ENCODE data around the gene LRRFIP2. TPM values are rescaled to one million over a fixed set of nuclear protein-coding genes. Genes with fewer than 3 reads are reported as not detected.
"Not testable (repeated sequence)": the region's sequence is repeated elsewhere in the genome, so short reads cannot be mapped to it uniquely, and the experiment has no call there.

The LRRFIP2 gene
- total RNA-seq, 2 experiments from 2014 or later, result 25.9 to 30.7 TPM

GRCh38 chr3:37161351-37161750, 13.0 kb downstream of the LRRFIP2 start:
- Mint-ChIP-seq H3K27ac (no peak overlapping the region), H3K4me3 (no peak overlapping the region), H3K4me1 (ENCODE audit: low read depth) (peaks cover 31% of the 10 kb centered on the region), H3K27me3 (no peaks in the 10 kb centered on the region), H3K9me3 (no peaks in the 10 kb centered on the region), H3K36me3 (peaks cover 22% of the 10 kb centered on the region)
- POLR2A ChIA-PET, result no interaction called here
- DNase-seq, result no peak
- intact Hi-C loops (cut with micrococcal nuclease), result loop anchor here (5.0 kb wide), 1 partner anchor 161 kb away; no protein-coding TSS in a partner anchor
- CTCF ChIA-PET, result no interaction called here

- Mint-ChIP-seq H3K27me3 (no peaks in the 10 kb centered on the region), H3K27ac (no peak overlapping the region), H3K9me3 (no peaks in the 10 kb centered on the region), H3K36me3 (peaks cover 23% of the 10 kb centered on the region), H3K4me1 (ENCODE audit: low read depth) (peaks cover 12% of the 10 kb centered on the region), H3K4me3 (no peak overlapping the region)
- POLR2A ChIA-PET, result no interaction called here
- no peak for DNase-seq
- CTCF ChIA-PET, result no interaction called here
- intact Hi-C loops (cut with micrococcal nuclease), result no loop called here
Observed at GRCh38 chr3:37155782-37156181, 18.6 kb downstream of the LRRFIP2 start.

- DNase-seq, result no peak
- Mint-ChIP-seq H3K4me3 (no peak overlapping the region), H3K27ac (no peak overlapping the region), H3K9me3 (no peaks in the 10 kb centered on the region), H3K4me1 (ENCODE audit: low read depth) (peaks cover 12% of the 10 kb centered on the region), H3K36me3 (peaks cover 19% of the 10 kb centered on the region), H3K27me3 (no peaks in the 10 kb centered on the region)
- intact Hi-C loops (cut with micrococcal nuclease), result no loop called here
- POLR2A ChIA-PET, result interaction anchor here (0.7 kb wide), 1 partner anchor 113 kb away, joined by 3 read pairs; no protein-coding TSS in a partner anchor
- CTCF ChIA-PET, result no interaction called here
Observed at GRCh38 chr3:37154668-37155314, 19.6 kb downstream of the LRRFIP2 start.

GRCh38 chr3:37150621-37151020, 23.8 kb downstream of the LRRFIP2 start:
- H3K36me3 Mint-ChIP-seq, result peaks cover 28% of the 10 kb centered on the region

DNA sequence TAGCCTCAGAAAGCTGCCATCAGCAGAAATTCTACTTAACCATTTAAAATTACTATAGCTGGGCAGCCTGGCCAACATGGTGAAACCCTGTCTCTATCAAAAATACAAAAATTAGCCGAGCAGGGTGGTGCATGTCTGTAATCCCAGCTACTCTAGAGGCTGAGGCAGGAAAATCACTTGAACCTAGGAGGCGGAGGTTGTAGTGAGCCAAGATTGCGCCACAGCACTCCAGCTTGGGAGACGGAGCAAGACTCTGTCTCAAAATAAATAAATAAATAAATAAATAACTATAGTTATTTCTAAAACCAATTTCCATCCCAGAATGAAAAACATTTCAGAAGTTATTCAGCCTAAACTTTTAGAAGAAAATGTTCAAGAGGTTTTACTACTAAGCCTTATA, 25.1 kb downstream of the LRRFIP2 start:
- Mint-ChIP-seq H3K9me3 (no peaks in the 10 kb centered on the region), H3K36me3 (peaks cover 28% of the 10 kb centered on the region), H3K27ac (no peak overlapping the region), H3K4me3 (no peak overlapping the region), H3K4me1 (ENCODE audit: low read depth) (peaks cover 23% of the 10 kb centered on the region), H3K27me3 (no peaks in the 10 kb centered on the region)
- POLR2A ChIA-PET, result no interaction called here
- CTCF ChIA-PET, result no interaction called here
- no peak for DNase-seq
- intact Hi-C loops (cut with micrococcal nuclease), result no loop called here

More at GRCh38 chr3:37150621-37151020, 23.8 kb downstream of the LRRFIP2 start:
- no peak overlapping the region for H3K4me3 Mint-ChIP-seq
- ChIA-PET CTCF (interaction anchor here (0.7 to 0.8 kb wide), 2 partner anchors 23 to 59 kb away, joined by 3 read pairs; no protein-coding TSS in a partner anchor), POLR2A (no interaction called here)
- DNase-seq, result no peak
- no peak overlapping the region for H3K27ac Mint-ChIP-seq
- intact Hi-C loops (cut with micrococcal nuclease), result no loop called here
- H3K9me3 Mint-ChIP-seq, result no peaks in the 10 kb centered on the region
- no peaks in the 10 kb centered on the region for H3K27me3 Mint-ChIP-seq
- H3K4me1 Mint-ChIP-seq (ENCODE audit: low read depth), result peaks cover 25% of the 10 kb centered on the region

DNA sequence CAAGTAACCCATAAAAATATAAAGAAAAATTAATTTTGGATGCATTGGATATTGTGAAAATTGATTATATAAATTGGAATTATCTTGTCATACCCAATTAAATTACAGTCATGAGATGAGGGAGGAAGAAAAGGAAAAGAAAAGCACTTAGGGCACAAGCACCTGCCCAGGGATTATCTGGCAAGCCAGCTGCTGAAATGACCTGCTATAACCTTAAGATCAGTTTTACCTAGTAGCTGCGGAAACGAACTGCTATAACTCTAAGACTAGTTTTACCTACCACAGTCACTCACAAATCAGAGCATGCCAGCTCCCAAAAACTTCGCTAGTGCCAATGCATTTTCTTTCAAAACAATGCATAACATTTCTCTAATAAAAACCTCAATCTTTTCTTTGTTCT, 26.2 kb downstream of the LRRFIP2 start:
- Mint-ChIP-seq H3K36me3 (peaks cover 28% of the 10 kb centered on the region), H3K27ac (no peak overlapping the region), H3K27me3 (no peaks in the 10 kb centered on the region), H3K9me3 (no peaks in the 10 kb centered on the region), H3K4me1 (ENCODE audit: low read depth) (peaks cover 23% of the 10 kb centered on the region), H3K4me3 (no peak overlapping the region)
- DNase-seq, result no peak
- CTCF ChIA-PET, result interaction anchor here (0.6 kb wide), 2 partner anchors 96 to 1994 kb away, joined by 3 read pairs; no protein-coding TSS in a partner anchor
- POLR2A ChIA-PET, result interaction anchor here (0.6 kb wide), 1 partner anchor 28 kb away, joined by 3 read pairs; no protein-coding TSS in a partner anchor
- intact Hi-C loops (cut with micrococcal nuclease), result no loop called here

DNA sequence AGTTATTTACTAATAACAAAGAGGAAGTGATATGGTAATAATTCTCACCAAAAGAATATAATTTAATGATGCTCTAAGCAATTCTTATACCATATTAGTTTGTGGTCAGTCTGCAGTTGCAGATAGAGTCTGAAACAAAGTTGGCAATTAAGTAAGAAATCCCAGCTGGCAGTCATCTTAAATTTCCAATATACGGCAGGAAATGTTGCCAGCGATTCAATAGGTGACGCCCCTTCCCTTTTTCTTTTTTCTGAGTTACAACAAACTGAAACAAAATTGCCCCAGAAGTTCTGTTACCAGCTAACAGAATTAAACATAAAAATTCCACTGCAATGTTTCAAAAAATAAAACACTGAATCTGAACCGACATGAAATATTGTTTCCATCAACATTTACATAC, 26.7 kb downstream of the LRRFIP2 start:
- Mint-ChIP-seq H3K27ac (no peak overlapping the region), H3K27me3 (no peaks in the 10 kb centered on the region), H3K9me3 (no peaks in the 10 kb centered on the region), H3K36me3 (peaks cover 34% of the 10 kb centered on the region), H3K4me3 (no peak overlapping the region), H3K4me1 (ENCODE audit: low read depth) (peaks cover 23% of the 10 kb centered on the region)
- no peak for DNase-seq
- CTCF ChIA-PET, result interaction anchor here (0.6 kb wide), 1 partner anchor 97 kb away, joined by 3 read pairs; no protein-coding TSS in a partner anchor
- POLR2A ChIA-PET, result no interaction called here
- intact Hi-C loops (cut with micrococcal nuclease), result no loop called here

- intact Hi-C loops (cut with micrococcal nuclease); POLR2A ChIA-PET; H3K27me3 Mint-ChIP-seq; DNase-seq; H3K9me3 Mint-ChIP-seq; H3K27ac Mint-ChIP-seq; H3K4me3 Mint-ChIP-seq: not testable (repeated sequence)
- peaks cover 36% of the 10 kb centered on the region for H3K36me3 Mint-ChIP-seq
- peaks cover 23% of the 10 kb centered on the region for H3K4me1 Mint-ChIP-seq (ENCODE audit: low read depth)
- CTCF ChIA-PET, result interaction anchor here (0.6 kb wide), 1 partner anchor 66 kb away, joined by 4 read pairs; no protein-coding TSS in a partner anchor
Observed at GRCh38 chr3:37146927-37147326, 27.5 kb downstream of the LRRFIP2 start.

- Mint-ChIP-seq H3K4me1 (ENCODE audit: low read depth) (peaks cover 23% of the 10 kb centered on the region), H3K27me3 (no peaks in the 10 kb centered on the region), H3K9me3 (no peaks in the 10 kb centered on the region), H3K4me3 (no peak overlapping the region), H3K27ac (no peak overlapping the region), H3K36me3 (peaks cover 36% of the 10 kb centered on the region)
- intact Hi-C loops (cut with micrococcal nuclease), result no loop called here
- no peak for DNase-seq
- ChIA-PET CTCF (no interaction called here), POLR2A (no interaction called here)
Observed at GRCh38 chr3:37145611-37146010, 28.8 kb downstream of the LRRFIP2 start.

- ChIA-PET CTCF (no interaction called here), POLR2A (no interaction called here)
- Mint-ChIP-seq H3K27me3 (no peaks in the 10 kb centered on the region), H3K4me1 (ENCODE audit: low read depth) (peaks cover 23% of the 10 kb centered on the region), H3K9me3 (no peaks in the 10 kb centered on the region), H3K4me3 (no peak overlapping the region), H3K27ac (no peak overlapping the region), H3K36me3 (peaks cover 36% of the 10 kb centered on the region)
- DNase-seq, result no peak
- intact Hi-C loops (cut with micrococcal nuclease), result no loop called here
Observed at GRCh38 chr3:37144806-37145205, 29.6 kb downstream of the LRRFIP2 start.

DNA sequence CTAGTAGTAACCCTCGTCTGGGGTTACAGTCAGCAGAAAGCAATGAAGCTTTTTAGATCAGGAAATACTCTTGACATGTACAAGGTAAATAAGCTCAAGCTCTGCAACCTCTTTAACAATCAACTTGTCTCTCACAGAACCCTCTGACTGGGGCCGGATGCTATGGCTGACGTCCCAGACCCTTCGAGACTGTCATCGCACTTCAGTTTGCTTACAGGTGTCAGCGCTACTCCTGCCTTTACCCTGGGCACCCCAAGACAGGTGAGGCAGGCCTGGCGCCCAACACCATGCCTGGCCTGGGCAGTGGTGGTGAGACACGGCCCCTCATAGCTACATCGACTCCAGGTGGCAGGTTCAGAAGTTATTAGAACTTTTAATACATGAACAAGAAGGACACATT, 30.6 kb downstream of the LRRFIP2 start:
- Mint-ChIP-seq H3K27ac (no peak overlapping the region), H3K36me3 (peaks cover 36% of the 10 kb centered on the region), H3K4me3 (no peak overlapping the region), H3K9me3 (no peaks in the 10 kb centered on the region), H3K4me1 (ENCODE audit: low read depth) (peaks cover 25% of the 10 kb centered on the region), H3K27me3 (no peaks in the 10 kb centered on the region)
- CTCF ChIA-PET, result no interaction called here
- no peak for DNase-seq
- intact Hi-C loops (cut with micrococcal nuclease), result no loop called here
- POLR2A ChIA-PET, result no interaction called here

DNA sequence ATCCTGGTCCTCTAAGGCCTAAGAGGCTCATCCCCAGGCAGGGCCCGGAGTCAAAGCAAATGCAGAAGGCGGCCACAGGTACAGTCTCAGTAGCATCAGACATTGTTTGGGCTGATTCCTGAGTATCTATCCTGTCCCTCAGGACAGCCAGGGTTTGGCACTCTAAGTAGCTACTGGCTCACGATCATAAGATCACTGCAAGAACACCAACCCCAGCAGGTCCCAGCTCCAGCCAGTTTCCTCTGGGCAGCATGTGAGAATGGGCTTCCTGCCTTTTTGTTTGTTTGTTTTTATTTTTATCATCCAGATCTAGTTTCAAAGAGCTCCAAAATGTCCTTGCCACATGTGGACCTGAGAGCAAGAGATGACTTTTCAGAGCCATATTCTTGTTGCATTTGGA, 32.7 kb downstream of the LRRFIP2 start:
- no peak overlapping the region for H3K4me3 Mint-ChIP-seq
- intact Hi-C loops (cut with micrococcal nuclease), result no loop called here
- H3K9me3 Mint-ChIP-seq, result no peaks in the 10 kb centered on the region
- peaks cover 29% of the 10 kb centered on the region for H3K4me1 Mint-ChIP-seq (ENCODE audit: low read depth)
- ChIA-PET CTCF (interaction anchor here (0.6 to 1.2 kb wide), 2 partner anchors 71 to 174 kb away, joined by 3 to 6 read pairs; no protein-coding TSS in a partner anchor), POLR2A (interaction anchor here (1.2 kb wide), 1 partner anchor 23 kb away, joined by 3 read pairs; no protein-coding TSS in a partner anchor)
- H3K36me3 Mint-ChIP-seq, result peaks cover 28% of the 10 kb centered on the region
- H3K27ac Mint-ChIP-seq, result no peak overlapping the region
- no peak for DNase-seq
- no peaks in the 10 kb centered on the region for H3K27me3 Mint-ChIP-seq
